HG02759 (cell line): Measurements from ENCODE around the gene KDM5B.
"Not testable (repeated sequence)": the region's sequence is repeated elsewhere in the genome, so short reads cannot be mapped to it uniquely, and the experiment has no call there.

Experiments
- ATAC-seq: cut with Tn5 transposase; IDR thresholded peaks from one replicate; pipeline ENCODE4 v1.9.1; 2021; ENCODE audit warnings: mild to moderate bottlenecking, moderate library complexity; ENCODE audit not compliant: unreplicated experiment

Gene KDM5B

DNA sequence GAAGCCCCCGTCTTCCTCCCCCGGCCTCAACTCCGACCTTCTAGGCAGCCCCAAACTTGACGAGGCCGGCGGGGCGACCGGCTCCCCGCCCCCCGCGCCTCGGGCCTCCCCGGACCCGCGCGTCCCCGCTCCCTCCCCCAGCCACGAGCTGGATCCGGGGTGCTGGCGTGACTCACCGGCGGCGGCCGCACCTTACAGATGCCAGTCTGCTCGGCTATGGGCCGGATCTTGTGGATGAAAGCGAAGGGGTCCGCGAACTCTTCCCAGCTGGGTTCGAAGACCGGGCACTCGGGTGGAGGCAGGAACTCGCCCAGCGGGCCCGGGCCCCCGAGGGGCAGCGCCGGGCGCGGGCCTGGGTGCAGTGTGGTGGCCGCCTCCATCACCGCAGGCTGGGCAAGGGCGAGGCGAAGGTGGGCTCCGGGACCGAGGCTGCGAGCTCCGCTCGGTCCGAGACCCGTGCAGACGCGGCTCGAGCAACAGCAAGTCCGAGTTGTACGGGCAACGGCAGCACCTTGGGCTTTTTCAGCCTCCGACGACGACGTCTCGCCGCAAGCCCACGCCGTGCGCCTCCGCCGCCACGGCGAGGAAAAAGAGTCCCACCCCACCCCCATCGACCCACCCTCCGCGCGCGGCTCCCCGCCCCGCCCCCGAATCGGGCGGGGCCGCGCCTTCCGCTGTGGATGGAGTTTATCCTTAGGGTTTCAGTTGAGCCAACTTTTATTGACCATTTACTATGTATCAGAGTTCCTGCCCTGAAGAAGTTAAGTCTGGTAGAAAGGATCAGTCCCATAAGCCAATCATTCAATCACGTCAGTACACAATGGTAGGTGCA is at the start of gene KDM5B:
KDM5B (minus strand) TSS at position 496 of the 832 bp plus-strand sequence; CDS start at position 380, 116 bp downstream.
- ATAC-seq = no peak

DNA sequence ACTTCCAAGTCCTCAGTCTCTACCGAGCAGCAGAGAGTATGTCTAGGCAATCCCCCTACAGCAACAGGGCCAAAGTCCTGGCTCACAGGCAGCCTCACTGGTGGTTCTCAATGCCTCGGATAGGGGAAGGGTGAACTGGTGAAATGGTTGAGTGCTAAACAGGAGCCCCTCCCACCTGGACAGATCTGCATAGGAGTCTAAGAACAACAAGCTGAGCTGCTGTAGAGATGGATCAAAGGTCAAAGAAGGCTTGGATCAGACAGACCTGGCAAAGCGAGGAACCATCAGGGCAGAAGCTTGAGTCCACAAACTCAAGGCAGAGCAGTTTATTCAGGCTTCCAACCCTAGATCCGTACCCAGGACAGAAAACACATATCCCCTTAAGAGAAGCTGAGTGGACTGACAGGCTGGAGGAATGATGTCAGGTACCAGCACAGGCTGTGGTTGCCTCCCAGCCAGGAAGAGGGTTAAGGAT is 49.0 kb upstream of the KDM5B start:
- ATAC-seq = no peak

DNA sequence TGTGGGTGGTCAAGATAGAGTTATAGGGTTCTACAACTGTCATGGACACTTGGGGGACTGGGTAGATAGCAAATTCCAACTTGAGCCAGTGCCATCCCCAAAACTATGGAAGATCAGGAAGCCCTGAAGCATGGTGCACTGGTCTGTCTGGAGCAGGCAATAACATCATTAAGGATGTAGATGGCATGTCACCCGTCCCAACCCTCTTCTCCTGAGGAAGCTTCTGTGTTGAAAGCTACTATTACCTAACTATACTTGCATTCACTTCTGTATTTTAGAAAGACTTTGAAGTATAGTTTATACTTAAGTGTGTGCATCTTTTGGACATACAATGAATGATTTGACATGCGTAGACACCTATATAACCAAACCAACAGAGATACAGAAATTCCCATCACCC is 47.8 kb upstream of the KDM5B start:
- no peak for ATAC-seq

DNA sequence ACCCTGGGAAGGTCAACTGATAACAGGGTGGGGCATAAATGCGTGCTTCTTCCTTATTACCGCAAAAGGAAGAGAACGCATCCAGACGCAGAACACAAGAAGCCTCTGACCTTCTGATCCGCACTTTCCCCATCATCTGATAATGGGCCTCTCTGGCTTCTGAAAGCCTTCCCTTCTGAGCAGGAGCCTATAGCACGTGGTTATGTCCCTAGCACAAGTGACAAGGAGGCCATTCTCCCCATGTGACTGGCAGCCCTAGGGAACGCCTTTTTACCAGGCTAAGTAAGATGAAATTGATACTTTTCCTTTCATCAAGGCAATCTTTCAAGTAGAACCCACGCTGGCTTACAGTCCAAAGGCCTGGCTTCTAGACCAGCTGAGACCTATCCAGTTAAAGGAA is 46.6 kb upstream of the KDM5B start:
- no peak for ATAC-seq

DNA sequence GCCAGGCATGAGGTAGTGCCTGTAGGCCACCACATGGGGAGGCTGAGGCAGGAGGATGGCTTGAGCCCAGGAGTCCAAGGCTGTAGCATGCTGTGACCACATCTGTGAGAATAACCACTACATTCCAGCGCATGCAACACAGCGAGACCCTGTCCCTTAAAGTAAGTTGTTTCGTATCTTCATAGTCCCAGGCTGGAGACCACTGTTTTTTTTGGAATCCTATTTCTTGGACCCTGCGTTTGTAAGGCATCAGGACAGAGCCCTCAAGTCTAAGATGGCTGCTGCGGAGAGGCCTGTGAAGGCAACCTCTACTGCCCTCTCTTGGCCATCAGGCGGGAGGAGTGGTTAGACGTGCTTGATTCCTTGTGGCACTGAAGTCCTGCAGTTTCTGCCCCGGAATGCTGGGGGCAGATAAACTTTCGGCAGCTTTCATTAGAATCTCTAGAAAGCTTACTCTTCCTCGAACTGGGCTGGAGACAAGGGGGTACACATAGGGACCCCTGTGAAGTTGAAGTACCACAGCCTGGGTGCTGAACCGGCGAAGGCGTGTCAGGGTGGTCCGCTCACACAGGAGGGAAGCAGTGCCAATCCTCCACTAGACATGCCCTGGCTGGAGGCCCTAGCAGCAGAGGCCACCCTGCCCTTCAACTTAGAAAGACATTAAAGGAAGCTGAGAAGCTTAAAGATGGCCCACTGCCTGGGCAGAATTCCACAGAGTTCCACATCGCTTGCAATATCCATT is 44.1 kb upstream of the KDM5B start:
- ATAC-seq = no peak

DNA sequence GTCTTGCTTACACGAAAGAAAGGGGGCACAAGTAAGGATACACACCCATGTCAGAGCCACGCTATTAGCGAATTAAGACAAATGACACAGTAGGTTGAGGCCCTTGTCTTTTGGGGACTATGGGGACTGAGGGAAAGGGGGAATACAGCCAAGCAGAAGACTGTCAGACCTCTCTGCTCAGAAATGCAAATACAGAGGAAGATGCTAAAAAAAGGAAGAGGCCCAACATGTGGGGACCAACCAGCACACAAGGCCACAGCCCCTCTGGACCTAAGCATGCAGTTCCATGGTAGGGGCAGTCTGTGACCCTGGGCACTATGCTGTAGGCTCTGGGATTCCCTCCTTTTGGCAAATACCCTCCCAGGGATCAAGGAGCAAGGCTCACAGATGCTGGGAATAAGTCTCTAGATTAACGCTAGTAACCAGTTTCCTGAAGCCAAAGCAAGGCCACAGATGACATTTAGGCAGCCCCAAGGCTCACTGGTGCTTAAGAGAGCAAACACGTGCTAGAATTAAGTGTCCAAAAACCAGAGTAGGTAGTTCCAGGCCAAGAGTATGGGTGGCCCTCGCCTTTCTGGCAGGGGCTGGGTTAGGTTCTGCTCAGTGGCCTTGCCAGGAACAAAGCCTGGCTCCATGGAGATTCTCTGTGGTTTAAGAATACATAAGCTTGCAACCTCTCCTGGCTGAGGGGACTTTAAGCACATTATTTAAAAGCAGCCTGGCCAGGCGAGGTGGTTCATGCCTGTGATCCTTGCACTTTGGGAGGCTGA is 42.6 kb upstream of the KDM5B start:
- ATAC-seq = no peak

DNA sequence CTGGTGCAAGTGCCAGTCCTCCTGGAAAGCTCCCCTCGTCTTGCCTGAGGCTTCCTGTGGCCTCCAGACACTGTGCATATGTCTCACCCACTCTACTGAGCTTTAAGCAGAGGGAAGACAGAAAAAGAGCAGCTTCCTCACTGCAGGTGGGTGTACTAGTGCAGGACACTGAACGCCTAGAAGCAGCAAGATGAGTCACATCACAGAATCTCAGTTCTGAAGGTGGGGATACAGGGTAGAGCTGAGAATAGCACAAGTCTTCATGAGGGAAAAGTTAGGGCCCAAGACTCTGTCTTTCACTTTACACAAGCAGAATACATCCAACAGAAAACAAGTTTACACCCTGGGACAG is 39.9 kb upstream of the KDM5B start:
- peak; percentile 83 for ATAC-seq

DNA sequence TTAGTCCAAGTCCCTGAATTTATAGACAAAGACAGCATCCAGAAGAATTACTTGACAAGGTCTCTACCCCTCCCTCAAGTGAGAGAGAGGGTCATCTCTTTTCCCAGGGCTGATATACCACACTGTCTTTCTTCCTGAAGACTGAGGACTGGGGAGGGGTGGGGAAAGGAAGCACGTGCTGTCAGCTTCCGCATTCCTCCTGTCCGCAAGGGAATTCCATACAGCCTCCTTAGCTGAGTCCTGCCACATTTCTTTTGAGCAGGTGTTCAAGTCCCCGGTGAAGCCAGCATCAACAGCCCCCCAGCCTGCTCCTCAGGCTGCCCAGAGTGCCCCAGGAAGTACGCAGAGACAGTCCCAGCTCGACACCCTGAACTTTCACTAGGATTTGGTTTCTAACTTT is 36.7 kb upstream of the KDM5B start:
- no peak for ATAC-seq

DNA sequence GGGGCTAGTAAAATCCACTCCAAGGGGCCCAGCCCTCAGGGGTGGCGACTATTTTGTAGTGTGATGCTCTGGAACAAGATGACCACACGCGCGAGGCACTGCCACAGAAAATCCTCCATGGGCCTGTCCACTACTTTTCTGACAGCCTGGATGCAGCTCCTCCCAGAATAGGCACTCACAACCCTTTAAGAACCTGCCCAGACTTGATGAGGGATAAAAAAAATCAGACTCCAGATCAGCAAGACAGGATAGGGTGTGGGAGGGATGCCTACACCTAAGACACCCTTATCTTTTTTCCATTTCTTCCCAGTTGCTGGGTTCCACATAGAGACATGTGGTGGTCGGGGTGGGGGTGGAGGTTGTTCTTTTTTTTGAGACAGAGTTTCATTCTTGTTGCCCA is 36.0 kb upstream of the KDM5B start:
- ATAC-seq = no peak

DNA sequence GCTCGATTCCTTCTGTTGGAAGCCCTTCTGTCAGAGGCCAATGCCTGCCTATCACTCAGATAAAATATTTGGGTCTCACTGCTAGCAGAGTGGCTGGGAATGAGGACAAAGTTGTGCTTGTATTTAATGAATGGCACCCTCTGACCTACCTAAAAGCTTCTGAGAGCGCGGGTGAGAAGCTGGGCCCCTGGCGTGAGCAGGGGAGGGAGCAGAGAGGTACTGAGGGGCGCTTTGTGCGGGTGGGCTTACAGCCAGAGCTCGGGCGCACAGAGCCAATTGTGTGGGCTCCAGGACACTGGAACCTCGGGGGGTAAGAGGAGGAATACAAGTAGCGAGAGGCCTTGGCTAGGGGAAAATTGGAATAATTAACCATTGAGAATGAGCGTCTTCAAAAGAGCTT is 34.9 kb upstream of the KDM5B start:
- no peak for ATAC-seq

DNA sequence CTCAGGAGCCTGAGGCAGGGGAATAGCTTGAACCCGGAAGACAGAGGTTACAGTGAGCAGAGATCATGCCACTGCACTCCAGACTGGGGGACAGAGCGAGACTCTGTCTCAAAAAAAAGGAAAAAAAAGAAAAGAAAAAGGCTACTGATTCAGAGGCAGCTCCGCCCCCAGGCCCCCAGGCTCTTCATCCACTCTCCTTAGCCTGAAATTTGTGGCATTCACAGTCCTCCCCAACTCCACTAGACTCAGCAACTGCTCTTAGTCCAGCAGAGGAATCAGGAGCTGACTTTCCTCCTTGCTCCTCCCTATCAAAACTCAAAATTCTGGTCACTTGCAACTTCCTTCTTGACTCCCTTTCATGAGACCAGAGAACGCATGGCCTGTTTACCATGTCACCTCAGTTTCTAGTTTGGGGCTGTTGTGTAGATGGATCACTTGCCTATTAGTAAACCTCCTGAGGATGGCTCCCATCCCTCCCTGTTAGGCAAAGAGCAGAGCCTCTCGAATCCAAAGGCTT is 29.6 kb upstream of the KDM5B start:
- ATAC-seq = no peak

DNA sequence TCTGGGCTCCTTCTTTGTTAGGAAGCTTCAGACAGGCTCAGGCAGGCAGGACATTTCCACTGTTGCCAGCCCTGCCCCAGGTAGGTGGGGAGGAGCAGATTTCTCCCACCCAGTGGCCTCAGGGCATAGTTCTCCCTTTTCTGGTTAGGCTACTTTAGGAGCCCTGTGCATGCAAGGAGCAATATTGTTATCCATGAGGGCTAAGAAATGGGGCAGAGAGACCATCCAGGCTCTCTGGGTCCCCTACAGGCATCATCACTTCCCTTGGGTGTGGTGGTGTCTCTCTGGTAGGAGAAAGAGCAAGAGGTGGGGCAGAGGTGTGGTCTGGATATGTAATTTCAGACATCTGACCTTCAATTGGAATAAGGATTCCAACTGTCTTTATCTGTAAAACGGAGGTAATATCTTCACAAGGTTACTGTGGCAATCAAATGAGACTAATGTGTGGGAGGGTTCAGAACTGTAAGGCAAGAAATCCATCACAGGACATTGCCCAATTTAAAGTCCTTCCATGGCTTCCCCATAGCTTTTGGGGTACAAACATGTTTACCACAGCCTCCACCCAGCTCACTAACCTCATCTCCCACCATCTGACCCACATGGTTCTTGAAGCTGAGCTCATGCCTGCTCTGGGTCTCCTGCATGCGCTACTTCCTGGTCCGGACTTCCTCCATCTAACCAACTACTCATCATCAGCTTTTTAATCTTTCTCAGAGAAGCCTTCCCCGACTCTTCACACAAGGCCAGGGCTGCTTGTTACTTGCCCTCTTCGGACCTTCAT is 28.6 kb upstream of the KDM5B start:
- no peak for ATAC-seq

DNA sequence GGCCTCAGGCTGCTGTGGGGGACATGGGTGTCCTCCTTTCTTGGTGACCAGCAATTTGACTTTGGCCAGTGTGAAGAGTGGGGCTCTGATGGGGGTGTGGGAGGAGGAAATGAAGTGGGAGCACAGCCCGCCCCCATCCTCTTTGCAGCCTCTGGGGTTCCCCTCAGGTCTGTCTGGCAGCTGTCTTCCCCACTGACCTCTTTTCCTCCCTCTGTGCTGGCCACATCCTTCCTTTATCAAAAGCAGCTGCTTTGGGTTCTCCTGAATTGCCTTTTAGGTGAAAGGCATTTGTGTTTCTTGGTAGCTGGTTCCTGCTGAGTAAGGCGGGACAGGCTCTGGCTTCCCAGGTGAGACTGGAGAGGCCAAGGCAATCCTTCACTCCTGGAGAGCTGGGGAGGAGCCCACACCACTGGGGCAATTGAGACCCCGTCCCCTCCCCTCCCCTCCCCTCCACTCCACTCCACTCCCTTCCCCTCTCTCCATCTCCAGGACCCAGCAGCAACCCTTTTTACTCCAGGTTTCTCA is 27.4 kb upstream of the KDM5B start:
- ATAC-seq = no peak

DNA sequence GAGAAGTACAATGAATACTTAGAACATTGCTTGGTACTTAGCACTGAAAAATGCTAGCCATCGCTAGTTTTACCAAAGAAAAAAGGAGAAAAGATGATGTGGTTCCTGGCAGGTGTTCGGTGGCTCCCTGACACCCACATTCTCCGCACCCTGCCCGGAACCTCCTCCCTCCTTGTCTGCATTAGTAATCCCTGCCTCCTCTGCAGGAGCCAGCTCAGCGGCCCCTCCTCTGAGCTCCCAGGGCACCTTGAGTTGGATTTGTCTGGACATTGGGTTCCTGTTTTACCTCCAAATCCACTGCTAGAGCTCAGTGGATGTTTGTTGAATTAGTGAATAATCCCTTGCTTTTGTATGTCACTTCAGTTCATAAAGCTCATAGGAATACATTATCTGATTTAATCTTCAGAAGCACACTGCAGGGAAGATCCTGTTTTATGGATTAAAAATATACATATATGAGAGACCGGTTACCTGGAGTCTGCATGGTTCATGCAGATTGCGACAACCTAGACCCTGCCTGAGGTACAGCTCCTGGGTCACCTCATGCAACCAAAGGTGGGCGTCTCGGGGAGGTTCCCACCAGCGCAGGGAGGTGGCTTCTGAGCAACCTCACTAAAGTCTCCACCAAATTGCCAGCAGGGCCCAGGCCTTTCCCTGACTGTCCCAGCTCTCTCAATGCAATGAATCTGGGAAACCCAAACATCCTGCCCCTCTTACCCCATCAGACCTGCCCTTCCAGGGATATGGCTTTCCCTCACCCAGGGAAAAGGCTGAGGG is 26.7 kb upstream of the KDM5B start:
- no peak for ATAC-seq

DNA sequence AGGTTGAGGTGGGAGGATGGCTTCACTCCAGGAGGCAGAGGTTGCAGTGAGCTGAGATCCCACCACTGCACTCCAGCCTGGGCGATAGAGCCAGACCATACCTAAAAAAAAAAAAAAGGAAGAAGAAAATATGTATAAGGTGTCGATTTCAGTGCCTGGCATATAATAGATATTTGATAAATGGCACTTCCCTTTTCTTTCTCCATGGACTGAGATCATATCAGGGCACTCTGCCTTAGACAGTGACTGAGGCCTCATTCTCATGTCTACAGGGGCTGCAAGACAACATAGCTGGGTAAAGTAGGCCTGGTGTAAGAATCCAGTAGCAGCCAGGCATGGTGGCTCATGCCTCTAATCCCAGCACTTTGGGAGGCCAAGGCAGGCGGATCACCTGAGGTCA is 23.7 kb upstream of the KDM5B start:
- ATAC-seq = no peak

DNA sequence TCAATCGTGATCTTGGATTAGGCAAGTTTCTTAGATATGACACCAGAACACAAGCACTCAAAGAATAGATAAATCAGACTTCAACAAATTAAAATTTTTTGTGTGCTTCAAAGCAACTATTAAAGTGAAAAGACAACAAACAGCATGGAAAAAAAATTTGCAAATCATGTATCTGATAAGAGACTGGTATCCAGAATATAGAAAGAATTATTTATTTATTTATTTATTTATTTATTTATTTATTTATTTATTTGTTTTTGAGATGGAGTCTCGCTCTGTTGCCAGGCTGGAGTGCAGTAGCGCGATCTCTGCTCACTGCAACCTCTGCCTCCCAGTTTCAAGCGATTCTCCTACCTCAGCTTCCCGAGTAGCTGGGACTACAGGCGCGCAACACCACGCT is 21.0 kb upstream of the KDM5B start:
- ATAC-seq = not testable (repeated sequence)

DNA sequence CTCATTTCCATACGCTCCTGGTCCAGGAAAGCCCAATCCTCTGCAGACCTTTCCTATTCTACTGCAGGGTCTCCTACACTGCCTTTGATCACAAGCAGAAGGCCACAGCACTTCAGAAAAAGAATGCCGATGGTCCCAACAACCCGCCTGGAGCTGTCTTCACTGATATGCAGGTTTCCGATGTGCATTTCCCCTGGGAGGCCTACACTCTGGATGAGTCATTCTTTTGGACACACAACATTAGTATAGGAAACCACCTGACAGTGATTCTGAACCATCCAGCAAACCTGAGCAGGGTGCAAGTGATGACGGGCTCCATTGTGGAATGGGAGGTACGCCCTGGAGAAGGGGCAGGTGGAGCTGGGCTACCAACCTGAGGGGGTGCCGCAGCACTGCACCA is 17.5 kb upstream of the KDM5B start:
- no peak for ATAC-seq

DNA sequence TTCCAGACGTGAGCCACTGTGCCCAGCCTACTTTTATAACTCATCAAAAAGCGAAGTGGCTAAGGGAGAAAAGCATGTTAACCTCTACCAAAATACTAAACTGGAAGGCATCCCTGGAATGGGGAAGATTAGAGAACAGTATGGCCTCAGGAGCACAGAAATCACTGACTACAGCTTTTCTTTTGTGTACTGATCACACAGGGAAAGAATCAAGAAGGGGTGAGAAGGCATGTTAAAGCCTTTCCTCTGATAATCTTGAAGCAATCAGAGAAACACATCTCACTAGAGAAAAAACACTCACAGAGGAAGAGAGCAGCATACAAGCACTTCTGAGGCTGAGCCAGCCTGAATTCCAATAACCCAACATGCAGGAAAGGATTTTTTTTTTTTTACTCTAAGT is 13.2 kb upstream of the KDM5B start:
- ATAC-seq = no peak

DNA sequence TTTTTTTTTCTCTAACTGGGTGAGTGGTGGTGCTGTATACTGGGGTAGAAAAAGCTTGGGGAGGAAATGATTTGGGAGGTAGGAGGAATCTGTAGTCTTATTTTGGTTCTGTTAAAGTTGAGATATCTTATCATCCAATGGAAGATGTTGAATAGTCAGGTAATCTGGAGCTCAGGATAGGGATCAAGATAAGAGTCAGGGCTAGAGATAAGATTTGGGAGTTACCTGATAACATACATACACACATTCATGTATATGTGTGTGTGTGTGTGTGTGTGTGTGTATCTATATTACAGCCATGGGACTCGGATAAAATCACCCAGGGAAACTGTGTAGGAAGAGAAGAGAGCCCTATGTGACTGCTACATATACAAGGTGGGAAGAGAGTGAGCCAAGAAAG is 10.6 kb upstream of the KDM5B start:
- ATAC-seq = no peak

DNA sequence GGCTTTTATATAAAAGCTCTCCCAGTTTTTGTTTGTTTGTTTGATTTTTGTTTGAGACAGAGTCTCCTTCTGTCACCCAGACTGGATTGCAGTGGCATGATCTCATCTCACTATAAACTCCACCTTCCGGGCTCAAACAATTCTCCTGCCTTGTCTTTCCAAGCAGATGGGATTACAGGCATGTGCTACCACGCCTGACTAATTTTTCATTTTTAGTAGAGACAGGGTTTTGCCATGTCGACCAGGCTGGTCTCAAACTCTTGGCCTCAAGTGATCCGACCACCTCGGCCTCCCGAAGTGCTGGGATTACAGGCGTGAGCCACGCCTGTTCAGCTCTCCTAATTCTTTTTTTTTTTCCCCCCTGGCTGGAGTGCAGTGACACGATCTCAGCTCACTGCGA is 6.9 kb upstream of the KDM5B start:
- no peak for ATAC-seq
